HG03457 (cell line): ENCODE results near the gene ANKRD18A.
"Not testable (repeated sequence)": the region's sequence is repeated elsewhere in the genome, so short reads cannot be mapped to it uniquely, and the experiment has no call there.

ENCODE experiments used
- ATAC-seq: cut with Tn5 transposase; IDR thresholded peaks from one replicate; pipeline ENCODE4 v1.9.1; 2021; ENCODE audit warnings: moderate number of reproducible peaks; ENCODE audit not compliant: unreplicated experiment

ANKRD18A gene

DNA sequence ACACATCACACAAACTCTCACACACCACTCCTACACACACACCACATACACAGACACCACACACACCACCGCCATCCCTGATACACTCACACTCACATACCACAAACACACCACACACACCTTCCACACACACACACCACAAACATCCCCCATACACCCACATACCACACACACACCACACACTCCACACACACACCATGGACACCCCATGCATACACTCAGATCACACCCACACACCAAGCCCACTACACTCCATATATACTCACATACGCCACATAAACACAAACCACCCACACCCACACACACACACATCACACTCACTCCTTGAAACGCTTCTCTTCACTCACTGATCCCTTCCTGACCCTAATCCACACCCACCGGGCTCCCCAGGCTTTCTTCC lies 9.1 kb upstream of the ANKRD18A start:
- ATAC-seq: no peak

DNA sequence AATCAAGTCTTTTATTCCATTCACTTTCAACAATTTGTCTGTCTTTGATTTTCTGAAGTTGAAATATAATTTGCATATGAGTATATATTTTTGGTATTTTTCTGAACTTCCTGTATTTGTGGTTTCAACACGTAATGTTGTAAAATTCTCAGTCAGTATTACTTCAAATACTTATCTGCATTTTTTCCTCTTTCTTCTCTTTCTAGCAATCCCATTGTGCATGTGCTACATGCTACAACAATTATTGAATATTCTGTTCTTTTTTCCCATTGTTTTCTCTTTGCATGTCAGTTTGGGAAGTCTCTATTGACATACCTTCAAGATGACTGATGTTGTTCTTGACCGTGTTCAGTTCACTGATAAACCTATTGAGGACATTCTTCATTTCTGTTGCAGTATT lies 5.6 kb upstream of the ANKRD18A start:
- ATAC-seq: no peak

DNA sequence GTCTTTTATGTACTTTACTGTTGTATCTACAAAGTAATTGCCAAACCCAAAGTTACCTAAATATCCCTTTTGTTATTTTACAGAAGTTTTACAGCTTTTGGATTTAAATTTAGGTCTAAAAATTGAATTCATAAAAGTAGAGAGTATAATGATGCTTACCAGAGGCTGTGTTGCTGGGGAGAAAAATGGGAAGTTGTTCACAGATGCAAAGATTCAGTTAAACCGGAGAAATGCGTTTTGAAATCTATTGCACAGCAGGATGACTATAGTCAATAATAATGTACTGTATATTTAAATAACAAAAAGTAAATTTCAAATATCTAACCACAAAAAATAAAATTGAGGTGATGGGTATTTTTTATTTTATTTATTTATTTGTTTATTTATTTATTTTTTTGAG lies 2.6 kb upstream of the ANKRD18A start:
- ATAC-seq: no peak

DNA sequence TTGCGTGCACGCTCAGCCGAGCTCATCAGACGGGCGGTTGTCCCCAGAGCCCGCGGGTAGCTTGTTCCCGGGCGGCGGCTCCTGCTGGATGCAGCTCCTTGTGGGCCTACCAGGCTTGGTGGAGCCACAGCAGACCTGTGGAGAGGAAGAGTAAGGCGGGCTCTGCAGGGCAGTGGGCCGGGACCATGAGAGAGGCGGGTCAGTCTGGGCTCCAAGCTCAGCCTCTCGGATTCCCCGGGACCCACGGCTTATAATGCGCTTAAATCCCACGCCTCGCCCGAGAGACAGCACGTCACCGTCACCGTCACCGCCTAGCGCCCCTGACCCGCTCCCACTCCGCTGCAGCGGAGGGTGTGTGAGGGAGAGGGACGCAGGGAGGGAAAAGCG lies 1.9 kb upstream of the ANKRD18A start:
- no peak for ATAC-seq

DNA sequence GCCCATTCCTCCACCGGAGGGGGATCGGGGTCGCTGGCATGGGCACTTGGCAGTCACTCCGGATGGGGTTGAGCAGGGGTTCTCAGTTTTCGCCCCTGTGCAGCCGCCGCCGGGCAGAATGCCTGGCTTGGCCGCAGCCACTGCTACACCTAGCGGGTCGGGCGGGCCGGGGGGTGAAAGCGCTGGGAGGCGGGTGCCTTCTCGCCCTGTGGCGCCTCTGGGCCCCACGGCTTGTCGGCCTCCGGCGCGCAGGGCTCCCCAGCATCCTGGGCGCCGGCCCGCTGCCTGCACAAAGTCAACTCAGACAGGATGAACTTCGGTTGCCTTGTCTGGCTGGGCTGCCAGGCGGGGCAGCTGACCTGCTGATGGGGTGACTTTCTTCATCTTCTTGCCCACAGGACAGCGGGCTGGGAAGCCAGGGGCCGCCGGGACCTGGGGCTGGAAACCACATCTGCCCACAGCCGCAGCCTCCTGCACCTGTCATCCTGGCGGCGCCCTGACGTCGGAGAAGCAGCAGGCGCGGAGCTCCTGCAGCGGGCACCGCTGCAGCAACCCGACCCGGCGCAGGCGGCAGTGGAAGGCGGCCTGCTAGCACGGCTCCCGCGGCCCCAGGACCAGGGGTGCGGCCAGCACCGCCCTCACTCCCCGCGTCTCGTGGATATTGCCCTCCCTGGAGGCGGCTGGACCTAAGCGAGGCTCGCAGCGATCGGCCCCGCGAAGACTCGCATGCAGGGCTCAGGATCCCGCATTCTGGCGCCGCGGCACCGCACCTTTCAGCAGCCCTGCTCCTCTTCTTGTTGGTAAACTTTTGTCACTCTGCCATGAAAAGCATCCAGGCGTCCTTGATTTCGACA lies 1.3 kb upstream of the ANKRD18A start:
- ATAC-seq: no peak

DNA sequence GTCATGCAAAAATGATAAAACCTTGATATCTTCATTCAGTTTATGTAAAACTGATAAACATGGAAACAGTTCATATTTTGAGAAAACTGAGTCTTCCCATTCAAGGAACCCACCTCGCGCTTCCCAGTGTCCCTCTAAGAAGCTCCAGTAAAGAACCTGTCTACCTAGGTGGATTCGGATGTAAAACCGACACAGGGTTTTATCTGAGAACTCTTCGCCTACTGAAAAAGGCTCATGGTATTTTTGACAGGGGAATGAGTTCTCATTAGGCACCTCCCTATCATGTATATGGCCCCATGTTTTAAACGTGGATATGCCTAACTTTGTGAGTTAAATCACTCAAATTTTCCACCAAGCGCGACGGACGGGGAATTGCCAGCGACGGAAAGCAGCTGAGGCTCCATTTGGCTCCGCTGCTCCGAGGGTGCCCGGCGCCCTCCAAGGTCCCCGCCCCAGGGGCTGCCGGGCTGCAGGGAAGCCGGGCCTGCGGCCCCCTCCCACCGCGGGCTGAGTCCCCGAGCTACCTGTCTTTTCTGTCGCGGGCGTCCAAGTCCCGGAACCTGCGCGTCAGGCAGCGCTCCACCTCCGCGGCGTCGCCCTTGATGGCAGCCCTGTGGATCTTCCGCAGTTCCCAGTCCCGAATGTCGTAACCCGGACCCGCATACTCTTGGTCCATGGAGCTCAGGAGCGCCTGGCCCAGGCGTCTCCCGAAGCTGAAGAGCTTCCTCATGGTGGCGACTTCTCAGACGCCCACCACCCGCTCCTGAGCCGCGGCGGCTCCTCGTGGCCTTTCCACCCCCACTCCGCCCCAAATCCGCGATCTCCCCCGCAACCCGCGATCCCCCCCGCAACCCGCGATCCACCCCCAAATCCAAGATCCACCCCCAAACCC lies 594 bp downstream of the ANKRD18A start:
- ATAC-seq: no peak

DNA sequence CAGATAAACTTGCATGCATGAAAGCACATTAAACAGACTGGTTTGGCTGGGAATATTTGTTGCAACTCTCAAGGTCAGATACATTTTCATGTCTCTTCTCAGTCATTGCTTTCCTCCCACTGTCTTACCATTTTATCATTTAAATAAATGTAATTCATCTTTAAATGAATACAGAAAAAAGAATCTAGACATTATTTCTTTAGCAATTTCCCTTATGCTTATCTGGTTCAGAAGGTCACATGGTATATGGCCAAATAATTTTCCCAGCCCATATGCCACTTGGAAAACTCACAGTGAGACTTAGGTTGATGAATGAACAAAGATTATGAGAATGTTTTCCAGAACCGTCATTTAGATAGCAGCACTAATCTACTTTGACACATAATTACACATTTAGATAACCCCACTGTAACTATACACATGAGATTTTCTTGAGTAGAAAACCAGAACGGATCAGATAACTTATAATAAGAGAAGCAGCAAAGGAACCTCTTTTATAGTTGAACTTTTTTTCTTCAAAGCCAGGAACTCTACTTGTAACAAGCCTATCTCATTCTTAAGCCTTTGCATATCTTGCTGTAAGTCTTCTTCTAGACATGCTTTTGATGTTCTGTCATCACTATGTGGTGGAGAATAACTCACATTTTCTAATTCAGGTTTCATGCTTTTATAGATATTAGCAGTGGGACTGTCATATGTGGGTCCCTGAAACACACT lies 22.2 kb downstream of the ANKRD18A start:
- not testable (repeated sequence) for ATAC-seq

DNA sequence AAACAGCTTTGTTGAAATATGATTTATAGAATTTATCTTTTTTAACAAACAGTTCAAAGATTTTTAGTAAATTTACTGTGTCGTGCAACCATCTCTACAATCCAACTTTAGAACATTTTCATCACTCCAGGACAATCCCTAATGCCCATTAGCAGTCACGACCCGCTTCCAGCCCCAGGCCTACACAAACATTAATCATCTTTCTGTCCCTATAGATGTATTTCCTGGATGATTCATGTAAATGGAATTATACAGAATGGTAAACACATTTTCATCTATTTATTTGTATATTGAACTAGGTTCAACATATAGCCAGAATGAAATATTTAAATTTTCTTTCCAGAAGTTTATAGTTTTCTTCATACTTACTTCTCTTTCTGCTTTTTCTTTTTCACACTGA lies 25.3 kb downstream of the ANKRD18A start:
- ATAC-seq: not testable (repeated sequence)

DNA sequence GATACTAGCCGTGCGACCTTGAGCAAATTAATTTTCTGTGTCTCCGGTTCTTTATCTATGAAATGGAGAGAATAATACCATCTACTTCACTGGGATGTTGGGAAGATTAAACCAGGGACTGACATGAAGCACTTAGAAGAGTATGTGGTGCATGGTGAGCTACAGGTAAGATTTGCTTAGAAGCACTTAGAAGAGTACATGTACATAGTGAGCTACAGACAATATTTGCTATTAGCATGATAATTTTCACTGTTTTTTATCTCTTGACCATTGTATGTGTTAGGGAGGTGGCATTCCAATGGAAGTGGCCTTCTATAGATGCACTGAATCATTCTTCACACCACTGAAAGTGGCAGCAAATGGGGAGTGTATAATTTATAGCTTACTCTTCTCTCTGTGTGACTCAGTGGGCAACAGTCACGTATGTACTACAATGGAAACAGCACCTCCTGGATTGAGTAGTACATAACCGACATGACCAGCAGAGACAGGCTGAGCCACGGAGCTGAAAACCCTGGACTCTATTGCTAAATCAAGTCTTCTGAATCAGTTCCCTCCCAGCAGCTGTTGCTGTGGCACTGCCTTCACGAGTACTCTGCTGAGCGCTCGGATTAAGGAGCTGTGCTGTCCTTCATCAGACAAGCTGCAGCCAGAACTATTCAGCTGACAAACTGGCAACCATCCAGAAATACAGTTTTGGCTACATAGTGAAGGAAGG lies 28.9 kb downstream of the ANKRD18A start:
- ATAC-seq: not testable (repeated sequence)

DNA sequence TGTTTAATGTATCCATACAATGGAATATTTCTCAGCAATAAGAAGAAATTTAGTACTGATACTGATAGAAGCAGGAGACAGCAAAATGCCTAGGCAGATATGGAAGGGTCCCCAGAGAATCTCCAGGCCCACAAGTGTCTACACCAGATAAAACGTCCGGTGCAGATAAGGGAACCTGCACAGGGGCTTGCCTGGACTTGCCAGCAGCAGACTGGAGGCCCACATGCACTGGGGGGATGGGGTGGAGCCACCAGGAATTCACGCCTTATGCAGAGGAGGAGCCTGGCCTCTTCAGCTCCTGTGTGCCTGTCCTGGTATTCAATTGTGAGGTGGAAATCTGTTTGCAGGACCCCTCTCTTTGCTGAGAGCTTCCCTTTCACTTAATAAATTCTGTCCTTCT lies 36.6 kb downstream of the ANKRD18A start:
- ATAC-seq: not testable (repeated sequence)

DNA sequence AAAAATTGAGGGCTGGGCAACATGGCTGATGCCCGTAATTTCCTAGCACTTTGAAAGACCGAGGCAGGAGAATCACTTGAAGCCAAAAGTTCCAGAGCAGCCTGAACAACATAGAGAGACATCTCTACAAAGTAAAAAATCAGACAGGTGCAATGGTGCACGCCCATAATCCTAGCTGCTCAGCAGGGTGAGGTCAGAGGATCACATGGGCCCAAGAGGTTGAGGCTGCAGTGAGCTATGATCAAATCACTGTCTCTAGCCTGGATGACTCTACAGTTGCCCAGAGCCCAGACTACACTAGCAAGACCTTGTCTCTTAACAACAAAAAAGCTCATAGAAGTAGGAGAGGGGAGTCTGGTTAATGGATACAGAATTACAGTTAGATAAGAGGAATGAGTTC lies 40.3 kb downstream of the ANKRD18A start:
- ATAC-seq: not testable (repeated sequence)

DNA sequence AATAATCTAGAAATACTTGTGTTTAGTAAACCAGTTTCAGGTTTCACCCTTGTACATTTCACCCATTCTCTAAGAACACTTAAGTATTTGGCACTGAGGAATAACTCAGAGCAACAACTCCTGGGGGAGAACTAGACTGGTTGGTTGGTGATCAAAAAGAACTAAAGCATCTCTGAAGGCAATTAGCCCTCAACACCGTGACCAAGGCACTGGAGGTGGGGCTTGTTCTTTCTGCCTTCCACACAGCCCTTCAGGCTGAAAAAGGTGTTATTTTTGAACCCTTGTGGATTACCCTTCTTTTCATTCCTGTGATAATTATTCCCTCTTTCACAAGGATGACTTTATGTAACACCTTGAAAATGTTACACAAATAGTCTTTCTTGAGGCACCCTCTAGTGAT lies 44.2 kb downstream of the ANKRD18A start:
- not testable (repeated sequence) for ATAC-seq

DNA sequence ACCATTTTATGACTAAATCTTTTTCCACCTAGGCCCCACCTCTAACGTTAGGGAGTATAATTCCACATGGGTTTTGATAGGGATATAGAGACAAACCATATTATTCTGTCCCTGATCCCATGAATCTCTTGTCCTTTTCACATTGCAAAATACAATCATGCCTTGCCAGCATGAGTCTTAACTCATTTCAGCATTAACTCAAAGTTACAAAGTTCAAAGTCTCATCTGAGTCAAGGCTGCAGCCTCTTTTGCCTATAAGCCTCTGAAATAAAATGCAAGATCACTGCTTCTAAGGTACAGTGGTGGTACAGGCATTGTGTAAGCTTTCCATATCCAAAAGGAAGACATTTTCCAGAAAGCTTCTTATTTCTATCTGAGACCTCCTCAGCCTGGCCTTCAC lies 54.3 kb downstream of the ANKRD18A start:
- ATAC-seq: not testable (repeated sequence)

DNA sequence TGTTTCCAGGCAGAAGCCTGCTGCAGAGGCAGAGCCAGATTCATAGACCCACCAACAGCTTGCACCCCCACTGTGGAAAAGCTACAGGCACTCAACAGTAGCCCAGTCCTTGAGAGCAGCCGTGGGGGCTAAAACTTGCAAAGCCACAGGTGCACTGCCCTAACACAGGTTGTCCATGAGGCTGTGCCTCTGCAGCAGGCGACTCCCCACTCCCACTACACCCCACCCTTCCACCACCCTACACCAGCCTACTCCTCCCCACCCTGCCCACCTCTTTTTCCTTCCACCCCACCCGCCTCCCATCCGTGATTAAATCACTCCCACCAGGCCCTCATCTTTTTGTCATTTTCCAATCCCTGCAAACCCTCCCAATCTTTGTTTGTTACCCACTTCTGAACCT lies 55.2 kb downstream of the ANKRD18A start:
- ATAC-seq: not testable (repeated sequence)

DNA sequence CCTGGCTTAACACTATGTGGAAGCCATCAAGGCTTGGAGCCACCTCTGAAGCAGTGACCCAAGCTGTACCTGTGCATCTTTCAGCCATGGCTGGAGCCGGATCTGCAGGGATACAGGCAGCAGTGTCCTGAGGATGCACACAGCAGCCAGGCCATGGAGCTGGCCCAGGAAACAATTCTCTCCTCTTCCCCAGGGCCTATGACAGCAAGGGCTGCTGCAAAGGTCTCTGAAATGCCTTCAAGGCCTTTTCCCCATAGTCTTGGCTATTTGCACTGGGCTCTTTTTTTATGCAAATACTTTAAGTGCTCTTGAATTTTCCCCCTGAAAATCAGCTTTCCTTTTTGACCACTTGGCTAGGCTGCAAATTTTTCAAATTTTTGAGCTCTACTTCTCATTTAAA lies 56.5 kb downstream of the ANKRD18A start:
- not testable (repeated sequence) for ATAC-seq

DNA sequence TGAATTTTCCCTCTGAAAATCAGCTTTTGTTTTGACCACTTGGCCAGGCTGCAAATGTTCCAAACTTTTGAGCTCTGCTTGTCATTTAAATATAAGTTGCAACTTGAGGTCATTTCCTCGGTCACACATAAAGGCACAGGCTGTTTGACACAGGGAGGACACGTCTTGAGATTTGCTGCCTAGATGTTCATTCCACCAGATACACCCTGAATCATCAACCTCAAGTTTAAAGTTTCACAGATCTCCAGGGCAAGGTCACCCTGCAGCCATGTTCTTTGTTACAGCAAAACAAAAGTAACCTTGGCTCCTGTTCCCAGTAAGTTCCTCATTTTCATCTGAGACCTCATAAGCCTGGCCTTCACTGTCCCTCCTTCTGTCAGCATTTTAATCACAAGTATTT lies 59.3 kb downstream of the ANKRD18A start:
- ATAC-seq: not testable (repeated sequence)

DNA sequence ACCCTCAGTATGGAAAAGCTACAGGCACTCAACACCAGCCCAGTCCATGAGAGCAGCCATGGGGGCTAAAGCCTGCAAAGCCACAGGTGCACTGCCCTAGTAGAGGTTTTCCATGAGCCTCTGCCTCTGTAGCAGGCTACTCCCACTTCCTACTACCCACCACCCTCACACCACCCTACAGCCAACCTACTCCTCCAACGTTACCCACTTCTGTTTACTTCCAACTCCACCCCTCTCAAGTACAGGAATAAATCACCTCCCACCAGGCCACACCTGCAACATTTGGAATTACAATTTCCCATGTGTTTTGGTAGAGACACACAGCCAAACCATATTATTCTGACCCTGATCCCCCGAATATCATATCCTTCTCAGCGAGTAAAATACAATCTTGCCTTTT lies 61.2 kb downstream of the ANKRD18A start:
- not testable (repeated sequence) for ATAC-seq

DNA sequence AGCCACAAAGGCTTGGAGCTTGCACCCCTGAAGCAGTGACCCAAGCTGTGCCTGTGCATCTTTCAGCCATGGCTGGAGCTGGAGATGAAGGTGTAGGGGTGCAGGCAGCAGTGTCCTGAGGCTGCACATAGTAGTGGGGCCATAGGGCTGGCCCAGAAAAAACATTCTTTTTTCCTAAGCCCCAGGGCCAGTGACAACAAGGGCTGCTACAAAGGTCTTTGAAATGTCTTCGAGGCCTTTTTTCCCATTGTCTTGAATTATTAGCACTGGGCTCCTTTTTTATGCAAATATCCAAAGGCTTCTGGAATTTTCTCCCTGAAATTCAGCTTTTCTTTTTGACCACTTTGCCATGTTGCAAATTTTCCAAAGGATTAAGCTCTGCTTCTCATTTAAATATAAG lies 62.6 kb downstream of the ANKRD18A start:
- ATAC-seq: not testable (repeated sequence)

DNA sequence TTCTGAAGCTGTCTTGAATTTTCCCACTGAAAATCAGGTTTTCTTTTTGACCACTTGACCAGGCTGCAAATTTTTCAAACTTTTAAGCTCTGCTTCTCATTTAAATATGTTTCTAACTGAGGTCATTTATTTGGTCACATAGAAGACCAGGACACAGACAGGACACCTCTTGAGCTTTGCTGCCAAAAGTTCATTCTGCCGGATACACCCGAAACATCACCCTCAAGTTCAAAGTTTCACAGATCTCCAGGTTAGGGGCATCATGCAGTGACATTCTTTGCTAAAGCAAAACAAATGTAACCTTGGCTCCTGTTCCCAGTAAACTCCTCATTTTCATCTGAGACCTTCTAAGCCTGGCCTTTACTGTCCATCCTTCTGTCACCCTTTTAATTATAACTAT lies 65.4 kb downstream of the ANKRD18A start:
- ATAC-seq: not testable (repeated sequence)

DNA sequence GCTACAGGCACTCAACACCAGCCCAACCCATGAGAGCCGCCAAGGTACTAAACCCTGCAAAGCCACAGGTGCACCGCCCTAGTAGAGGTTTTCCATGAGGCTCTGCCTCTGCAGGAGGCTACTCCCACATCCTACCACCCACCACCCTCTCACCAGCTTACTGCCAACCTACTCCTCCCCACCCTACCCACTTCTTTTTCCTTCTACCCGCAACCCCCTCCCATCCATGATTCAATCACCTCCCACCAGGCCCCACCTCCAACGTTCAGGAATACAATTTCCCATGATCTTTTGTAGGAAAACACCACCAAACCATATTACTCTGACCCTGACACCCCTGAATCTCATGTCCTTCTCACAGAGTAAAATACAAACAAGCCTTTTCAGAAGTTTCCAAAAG lies 67.4 kb downstream of the ANKRD18A start:
- ATAC-seq: not testable (repeated sequence)
